GM13977 (cell line): ENCODE results near the gene LSAMP.

Experiments
- DNase-seq: peaks from one replicate; pipeline ENCODE4 v3.0.0; 2012; ENCODE audit warnings: low spot score
- in situ Hi-C: fragments of 300-500 bp; cut with MboI; formaldehyde crosslinking; loops from one replicate; pipeline ENCODE4 v1.12.0; 2022; ENCODE audit warnings: low sequenced_read_pairs, low pct_unique_long_range_greater_than_20kb, mixed read lengths, inconsistent platforms; ENCODE audit not compliant: unreplicated experiment
- TF ChIP-seq, protein P1 (sequence below): IDR thresholded peaks from 2 replicates; pipeline ENCODE4 v1.5.1; 2012; ENCODE audit warnings: mild to moderate bottlenecking, control low read depth; ENCODE audit not compliant: insufficient read depth; ENCODE audit errors: extremely low read depth, missing control alignments

The LSAMP gene

DNA sequence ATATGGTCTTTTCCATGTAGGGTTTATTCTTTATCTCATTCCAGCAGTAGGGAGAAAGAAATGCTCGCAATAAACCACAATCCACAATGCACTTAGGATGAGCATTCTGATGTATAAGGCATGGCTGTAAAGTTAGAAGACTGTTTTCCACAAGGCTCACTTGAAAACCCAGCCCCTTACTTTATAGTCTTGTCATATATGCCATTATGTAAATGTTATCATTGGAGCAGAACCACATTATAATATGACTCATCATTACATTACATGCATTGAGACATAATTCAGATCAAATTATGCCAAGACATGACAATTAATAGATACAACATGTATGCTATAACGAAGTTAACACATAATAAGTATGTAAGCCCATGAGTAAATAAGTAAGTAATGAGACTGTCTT, 348.1 kb downstream of the LSAMP start:
- TF ChIP-seq, protein P1, sequence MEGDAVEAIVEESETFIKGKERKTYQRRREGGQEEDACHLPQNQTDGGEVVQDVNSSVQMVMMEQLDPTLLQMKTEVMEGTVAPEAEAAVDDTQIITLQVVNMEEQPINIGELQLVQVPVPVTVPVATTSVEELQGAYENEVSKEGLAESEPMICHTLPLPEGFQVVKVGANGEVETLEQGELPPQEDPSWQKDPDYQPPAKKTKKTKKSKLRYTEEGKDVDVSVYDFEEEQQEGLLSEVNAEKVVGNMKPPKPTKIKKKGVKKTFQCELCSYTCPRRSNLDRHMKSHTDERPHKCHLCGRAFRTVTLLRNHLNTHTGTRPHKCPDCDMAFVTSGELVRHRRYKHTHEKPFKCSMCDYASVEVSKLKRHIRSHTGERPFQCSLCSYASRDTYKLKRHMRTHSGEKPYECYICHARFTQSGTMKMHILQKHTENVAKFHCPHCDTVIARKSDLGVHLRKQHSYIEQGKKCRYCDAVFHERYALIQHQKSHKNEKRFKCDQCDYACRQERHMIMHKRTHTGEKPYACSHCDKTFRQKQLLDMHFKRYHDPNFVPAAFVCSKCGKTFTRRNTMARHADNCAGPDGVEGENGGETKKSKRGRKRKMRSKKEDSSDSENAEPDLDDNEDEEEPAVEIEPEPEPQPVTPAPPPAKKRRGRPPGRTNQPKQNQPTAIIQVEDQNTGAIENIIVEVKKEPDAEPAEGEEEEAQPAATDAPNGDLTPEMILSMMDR = no peak
- in situ Hi-C loops = no loop called here

DNA sequence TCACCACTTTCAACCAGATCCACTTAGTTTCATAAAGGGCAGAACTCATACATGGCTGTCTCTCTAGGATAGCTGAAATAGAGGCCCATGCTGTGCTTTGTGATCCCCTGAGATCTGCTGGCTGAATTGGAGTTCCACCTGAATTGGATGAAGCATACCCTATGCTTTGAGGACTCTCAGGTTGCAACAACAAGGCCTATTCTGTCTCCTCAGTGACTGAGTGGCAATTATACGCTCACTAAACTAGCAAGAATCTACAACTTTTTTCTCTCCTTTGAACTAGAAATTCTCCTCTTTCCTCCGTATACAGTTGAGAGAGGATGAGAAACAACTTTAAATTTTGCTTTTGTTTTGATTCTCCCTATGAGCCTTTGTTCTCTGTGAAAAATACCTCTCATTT, 348.7 kb downstream of the LSAMP start:
- in situ Hi-C loops = no loop called here
- no peak for DNase-seq
- TF ChIP-seq, protein P1 = no peak

More for the DNA sequence above, 348.1 kb downstream of the LSAMP start:
- no peak for DNase-seq

DNA sequence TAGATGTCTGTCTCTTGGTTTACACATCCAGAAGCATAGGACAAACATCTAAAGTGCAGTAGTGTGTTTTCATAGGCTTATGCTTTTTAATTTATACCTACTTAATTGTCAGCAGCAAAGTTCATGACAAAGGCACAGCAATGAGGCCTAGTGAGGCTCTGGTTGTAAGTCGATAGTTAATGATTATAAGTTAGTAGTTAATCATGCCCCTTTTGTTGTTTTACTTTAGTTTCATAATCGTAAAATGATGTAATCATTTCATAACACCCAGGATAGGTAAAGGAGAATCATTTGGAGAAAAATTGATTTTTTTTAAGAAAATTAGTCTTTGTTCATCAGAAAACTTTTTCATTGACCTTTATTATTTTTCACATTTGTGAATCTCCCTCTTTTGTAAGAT, 351.9 kb downstream of the LSAMP start:
- no peak for DNase-seq
- in situ Hi-C loops = no loop called here
- TF ChIP-seq, protein P1 = no peak

DNA sequence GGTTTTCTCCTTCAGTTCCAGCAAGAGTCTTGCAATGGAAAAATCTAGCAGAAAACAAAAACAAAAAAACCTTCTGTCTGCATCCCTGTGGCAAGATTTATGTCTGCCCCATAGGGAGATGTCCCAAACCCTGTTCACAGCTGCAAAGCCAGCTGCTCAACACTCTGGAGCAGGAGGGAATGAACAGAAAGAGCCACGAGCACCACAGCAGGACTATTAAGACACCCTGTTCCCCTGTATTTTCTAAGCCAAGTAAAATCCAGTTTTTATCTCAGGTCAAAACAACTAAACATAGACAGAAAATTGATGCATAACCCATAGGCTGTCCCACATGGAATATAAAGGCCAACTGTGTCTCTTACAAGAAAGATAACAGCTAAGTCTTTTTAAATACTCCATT, 357.9 kb downstream of the LSAMP start:
- TF ChIP-seq, protein P1 = no peak
- in situ Hi-C loops = no loop called here
- no peak for DNase-seq

DNA sequence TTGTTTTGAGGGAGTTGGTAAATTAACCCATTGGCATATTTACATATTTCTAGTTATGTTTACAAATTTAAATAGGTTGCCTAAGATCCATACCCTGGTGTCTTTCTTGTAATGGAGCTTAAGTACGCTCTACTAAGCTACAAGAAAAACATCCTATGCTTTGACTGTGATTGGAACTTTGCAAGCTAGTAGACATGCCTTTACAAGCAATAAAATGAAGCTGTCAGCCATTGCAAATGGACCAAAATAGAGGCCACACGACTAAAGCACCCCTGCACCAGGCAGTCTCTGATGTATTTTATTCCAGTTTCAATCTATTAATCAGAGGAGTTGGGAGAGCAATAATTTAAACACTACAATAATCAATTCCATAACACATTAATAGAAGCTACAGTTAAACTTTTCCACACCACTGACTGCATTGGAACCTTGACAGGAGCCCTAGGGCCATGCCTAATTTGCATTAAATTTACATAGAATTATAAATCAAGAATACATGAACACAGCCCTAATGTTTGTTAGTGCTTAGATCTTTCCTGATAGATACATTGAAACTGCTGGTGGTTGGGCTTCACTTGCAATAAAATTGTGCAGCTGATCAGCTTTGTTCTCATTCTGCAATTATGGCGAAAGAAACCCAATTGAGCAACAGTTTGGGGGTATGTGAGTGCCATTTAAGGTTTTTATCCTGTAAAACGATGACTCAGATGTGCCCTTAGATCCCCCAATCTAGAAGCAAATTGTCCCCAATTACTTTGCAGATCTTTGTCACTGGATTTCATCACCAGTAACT, 360.1 kb downstream of the LSAMP start:
- TF ChIP-seq, protein P1 = no peak
- no peak for DNase-seq
- in situ Hi-C loops = no loop called here

DNA sequence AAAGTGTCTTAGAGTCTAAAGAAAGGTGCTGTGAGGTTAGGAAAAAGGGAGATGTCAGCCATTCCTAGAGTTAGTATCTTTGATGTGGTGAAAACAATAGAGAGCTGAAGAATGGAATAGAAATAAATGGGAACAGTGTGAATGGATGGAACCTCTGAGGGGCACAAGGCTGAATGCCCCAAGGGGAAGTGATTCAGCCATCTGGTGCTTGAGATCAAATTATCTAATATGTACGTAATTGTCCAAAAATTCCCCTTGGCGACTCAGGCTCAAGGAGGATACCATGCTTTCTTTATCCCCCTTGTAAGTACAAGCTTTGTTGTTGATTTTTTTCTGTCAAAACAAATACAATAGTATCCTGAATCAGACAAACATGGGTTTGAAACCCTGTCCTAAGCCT, 361.6 kb downstream of the LSAMP start:
- TF ChIP-seq, protein P1 = no peak
- in situ Hi-C loops = no loop called here
- no peak for DNase-seq

DNA sequence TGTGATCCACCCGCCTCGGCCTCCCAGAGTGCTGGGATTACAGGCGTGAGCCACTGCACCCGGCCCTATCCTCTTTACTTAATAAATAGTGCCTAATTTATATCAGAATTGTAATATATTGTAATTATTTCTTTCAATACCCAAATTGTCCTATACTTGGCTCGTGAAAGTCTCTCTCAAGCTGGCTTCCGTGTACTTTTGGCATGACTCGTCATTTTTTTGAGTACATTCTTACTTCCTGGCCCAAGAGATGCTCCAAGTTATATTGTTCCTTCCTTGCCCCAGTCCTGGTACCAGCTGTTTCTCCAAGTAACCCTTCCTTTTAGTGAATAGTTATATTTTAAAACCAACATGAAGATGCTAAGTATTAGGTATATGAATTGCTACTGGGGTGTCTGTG, 366.7 kb downstream of the LSAMP start:
- TF ChIP-seq, protein P1 = no peak
- in situ Hi-C loops = no loop called here

More for the DNA sequence above, 366.7 kb downstream of the LSAMP start:
- DNase-seq = no peak
